ENCODE measurements around the gene DIAPH2. TPM values are rescaled to one million over a fixed set of nuclear protein-coding genes. Genes with fewer than 3 reads are reported as not detected.

DIAPH2 gene
- total and polyA plus RNA-seq, 4 donors, result 7.2 to 57.6 (median 15.5) TPM

GRCh38 chrX:97117572-97117971 lies 432.9 kb downstream of the DIAPH2 start:
- ATAC-seq (ENCODE audit: insufficient read depth, low FRiP score) (no peak), DNase-seq (no peak)
- Histone ChIP-seq H3K9me3 (ENCODE audit: control insufficient read depth in 4 of 4, insufficient read depth in 3 of 4, low read length in 3 of 4) (peaks cover 0 to 5% (median 0%) of the 10 kb centered on the region in 4 donors), H3K27ac (ENCODE audit: low read depth in 1 of 2, low read length in 1 of 2) (no peak overlapping the region), H3K4me3 (no peak overlapping the region), H3K4me1 (ENCODE audit: control insufficient read depth in 5 of 5, insufficient read depth in 5 of 5, low read length in 5 of 5) (no peaks in the 10 kb centered on the region), H3K27me3 (ENCODE audit: control insufficient read depth in 3 of 3, insufficient read depth in 3 of 3, low read length in 2 of 3) (peaks cover 0 to 13% (median 4%) of the 10 kb centered on the region in 3 donors), H3K9ac (ENCODE audit: insufficient read depth in 1 of 2, low read length in 2 of 2) (no peak overlapping the region), H3K36me3 (ENCODE audit: control insufficient read depth in 4 of 4, insufficient read depth in 4 of 4, low read length in 4 of 4) (no peaks in the 10 kb centered on the region)
- TF ChIP-seq CTCF (IDR thresholded peaks at IDR 0.05; ENCODE audit: control extremely low read depth, extremely low read depth), result no peak

GRCh38 chrX:97119474-97120109 lies 434.9 kb downstream of the DIAPH2 start:
- no peak for TF ChIP-seq CTCF (IDR thresholded peaks at IDR 0.05; ENCODE audit: control extremely low read depth, extremely low read depth)
- Histone ChIP-seq H3K36me3 (ENCODE audit: control insufficient read depth in 4 of 4, insufficient read depth in 4 of 4, low read length in 4 of 4) (no peaks in the 10 kb centered on the region), H3K27me3 (ENCODE audit: control insufficient read depth in 3 of 3, insufficient read depth in 3 of 3, low read length in 2 of 3) (peaks cover 0 to 19% (median 5%) of the 10 kb centered on the region in 3 donors), H3K9me3 (ENCODE audit: control insufficient read depth in 4 of 4, insufficient read depth in 3 of 4, low read length in 3 of 4) (peaks cover 0 to 5% (median 0%) of the 10 kb centered on the region in 4 donors), H3K27ac (ENCODE audit: low read depth in 1 of 2, low read length in 1 of 2) (no peak overlapping the region), H3K4me1 (ENCODE audit: control insufficient read depth in 5 of 5, insufficient read depth in 5 of 5, low read length in 5 of 5) (no peaks in the 10 kb centered on the region), H3K9ac (ENCODE audit: insufficient read depth in 1 of 2, low read length in 2 of 2) (no peak overlapping the region), H3K4me3 (no peak overlapping the region)
- DNase-seq, result no peak
- no peak for ATAC-seq (ENCODE audit: insufficient read depth, low FRiP score)
- WGBS, 2 donors, result 94 to 96% methylated on average over 11 to 12 of the region's 12 CpGs

- TF ChIP-seq CTCF (IDR thresholded peaks at IDR 0.05; ENCODE audit: control extremely low read depth, extremely low read depth), result no peak
These were observed 438.4 kb downstream of the DIAPH2 start for GRCh38 chrX:97123001-97123400.

GRCh38 chrX:97126020-97126419 lies 441.4 kb downstream of the DIAPH2 start:
- Histone ChIP-seq H3K36me3 (ENCODE audit: control insufficient read depth in 4 of 4, insufficient read depth in 4 of 4, low read length in 4 of 4) (no peaks in the 10 kb centered on the region), H3K27me3 (ENCODE audit: control insufficient read depth in 3 of 3, insufficient read depth in 3 of 3, low read length in 2 of 3) (peaks cover 0 to 18% (median 5%) of the 10 kb centered on the region in 3 donors), H3K4me3 (no peak overlapping the region), H3K9ac (ENCODE audit: insufficient read depth in 1 of 2, low read length in 2 of 2) (no peak overlapping the region), H3K9me3 (ENCODE audit: control insufficient read depth in 4 of 4, insufficient read depth in 3 of 4, low read length in 3 of 4) (no peaks in the 10 kb centered on the region), H3K27ac (ENCODE audit: low read depth in 1 of 2, low read length in 1 of 2) (no peak overlapping the region), H3K4me1 (ENCODE audit: control insufficient read depth in 5 of 5, insufficient read depth in 5 of 5, low read length in 5 of 5) (no peaks in the 10 kb centered on the region)
- no peak for DNase-seq
- TF ChIP-seq CTCF (IDR thresholded peaks at IDR 0.05; ENCODE audit: control extremely low read depth, extremely low read depth), result no peak
- ATAC-seq (ENCODE audit: insufficient read depth, low FRiP score), result no peak
- 76 to 85% methylated on average over 3 of the region's 3 CpGs for WGBS, 2 donors

More at GRCh38 chrX:97123001-97123400, 438.4 kb downstream of the DIAPH2 start:
- no peak overlapping the region for H3K4me3 ChIP-seq
- WGBS, 2 donors, result 81 to 90% methylated on average over 2 of the region's 2 CpGs
- H3K9ac ChIP-seq (ENCODE audit: insufficient read depth in 1 of 2, low read length in 2 of 2), result no peak overlapping the region
- peaks cover 0 to 5% (median 0%) of the 10 kb centered on the region in 4 donors for H3K9me3 ChIP-seq (ENCODE audit: control insufficient read depth in 4 of 4, insufficient read depth in 3 of 4, low read length in 3 of 4)
- no peaks in the 10 kb centered on the region for H3K36me3 ChIP-seq (ENCODE audit: control insufficient read depth in 4 of 4, insufficient read depth in 4 of 4, low read length in 4 of 4)
- no peak overlapping the region for H3K27ac ChIP-seq (ENCODE audit: low read depth in 1 of 2, low read length in 1 of 2)
- no peaks in the 10 kb centered on the region for H3K4me1 ChIP-seq (ENCODE audit: control insufficient read depth in 5 of 5, insufficient read depth in 5 of 5, low read length in 5 of 5)
- no peak for ATAC-seq (ENCODE audit: insufficient read depth, low FRiP score)
- H3K27me3 ChIP-seq (ENCODE audit: control insufficient read depth in 3 of 3, insufficient read depth in 3 of 3, low read length in 2 of 3), result peaks cover 0 to 23% (median 5%) of the 10 kb centered on the region in 3 donors
- no peak for DNase-seq
